ENCODE data around the gene MGAT3.

The MGAT3 gene

GRCh38 chr22:39462443-39463221, 5.8 kb downstream of the MGAT3 start:
- Histone ChIP-seq H3K4me2 (ENCODE audit: low read depth, low read length) (no peak overlapping the region), H3K4me1 (ENCODE audit: low read length) (peaks cover 24% of the 10 kb centered on the region)

GRCh38 chr22:39463277-39463676, 6.5 kb downstream of the MGAT3 start:
- Histone ChIP-seq H3K4me1 (ENCODE audit: low read length) (peaks cover 30% of the 10 kb centered on the region), H3K4me3 (ENCODE audit: low read length) (no peak overlapping the region), H3K9ac (ENCODE audit: low read length) (no peak overlapping the region), H3K4me2 (ENCODE audit: low read depth, low read length) (no peak overlapping the region), H3K27me3 (replicated peaks; ENCODE audit: insufficient read depth, low read length) (no peaks in the 10 kb centered on the region), H3K9me3 (replicated peaks; ENCODE audit: insufficient read depth, low read length) (no peaks in the 10 kb centered on the region), H3K9me2 (replicated peaks; ENCODE audit: insufficient read depth, low read length) (no peaks in the 10 kb centered on the region), H3K27ac (ENCODE audit: low read length) (no peak overlapping the region), H4K20me1 (ENCODE audit: insufficient read depth, low read length) (no peaks in the 10 kb centered on the region), H3K79me2 (ENCODE audit: low read length) (peaks cover 84% of the 10 kb centered on the region), H3K36me3 (replicated peaks; ENCODE audit: insufficient read depth, low read length) (no peaks in the 10 kb centered on the region), H2AFZ (ENCODE audit: low read length) (no peak overlapping the region), H3F3A (ENCODE audit: insufficient read depth, low read length) (peaks cover 34% of the 10 kb centered on the region)
- TF ChIP-seq EZH2phosphoT487 (IDR thresholded peaks at IDR 0.05; ENCODE audit: low read length) = no peak
- TF ChIP-seq EZH2 (optimal IDR thresholded peaks at IDR 0.05; ENCODE audit: low read depth, low read length) = no peak
- TF ChIP-seq CTCF (IDR thresholded peaks at IDR 0.05; ENCODE audit: low read length) = no peak
- DNase-seq = no peak

More at GRCh38 chr22:39462443-39463221, 5.8 kb downstream of the MGAT3 start:
- Histone ChIP-seq H4K20me1 (ENCODE audit: insufficient read depth, low read length) (no peaks in the 10 kb centered on the region), H3K79me2 (ENCODE audit: low read length) (peaks cover 82% of the 10 kb centered on the region), H3K9me3 (replicated peaks; ENCODE audit: insufficient read depth, low read length) (no peaks in the 10 kb centered on the region), H3K27ac (ENCODE audit: low read length) (no peak overlapping the region), H2AFZ (ENCODE audit: low read length) (no peak overlapping the region), H3K27me3 (replicated peaks; ENCODE audit: insufficient read depth, low read length) (no peaks in the 10 kb centered on the region), H3K4me3 (ENCODE audit: low read length) (no peak overlapping the region), H3F3A (ENCODE audit: insufficient read depth, low read length) (peaks cover 28% of the 10 kb centered on the region), H3K9me2 (replicated peaks; ENCODE audit: insufficient read depth, low read length) (no peaks in the 10 kb centered on the region), H3K36me3 (replicated peaks; ENCODE audit: insufficient read depth, low read length) (no peaks in the 10 kb centered on the region), H3K9ac (ENCODE audit: low read length) (no peak overlapping the region)
- DNase-seq = no peak
- TF ChIP-seq EZH2 (optimal IDR thresholded peaks at IDR 0.05; ENCODE audit: low read depth, low read length) = no peak
- TF ChIP-seq CTCF (IDR thresholded peaks at IDR 0.05; ENCODE audit: low read length) = no peak
- no peak for TF ChIP-seq EZH2phosphoT487 (IDR thresholded peaks at IDR 0.05; ENCODE audit: low read length)

- Histone ChIP-seq H3K4me1 (ENCODE audit: low read length) (peaks cover 35% of the 10 kb centered on the region), H2AFZ (ENCODE audit: low read length) (no peak overlapping the region), H3K79me2 (ENCODE audit: low read length) (peaks cover 84% of the 10 kb centered on the region), H3K4me2 (ENCODE audit: low read depth, low read length) (0 out of 2 replicates have a peak overlapping the region, but pooled peaks have one; percentile 5), H3K36me3 (replicated peaks; ENCODE audit: insufficient read depth, low read length) (no peaks in the 10 kb centered on the region), H3F3A (ENCODE audit: insufficient read depth, low read length) (peaks cover 35% of the 10 kb centered on the region), H3K27ac (ENCODE audit: low read length) (peak overlapping the region; percentile 22; the same call in 1 of the 2 replicates), H4K20me1 (ENCODE audit: insufficient read depth, low read length) (no peaks in the 10 kb centered on the region), H3K9ac (ENCODE audit: low read length) (no peak overlapping the region), H3K9me3 (replicated peaks; ENCODE audit: insufficient read depth, low read length) (no peaks in the 10 kb centered on the region), H3K27me3 (replicated peaks; ENCODE audit: insufficient read depth, low read length) (no peaks in the 10 kb centered on the region), H3K9me2 (replicated peaks; ENCODE audit: insufficient read depth, low read length) (no peaks in the 10 kb centered on the region), H3K4me3 (ENCODE audit: low read length) (no peak overlapping the region)
- DNase-seq = no peak
- TF ChIP-seq CTCF (IDR thresholded peaks at IDR 0.05; ENCODE audit: low read length) (no peak), EZH2phosphoT487 (IDR thresholded peaks at IDR 0.05; ENCODE audit: low read length) (no peak), EZH2 (optimal IDR thresholded peaks at IDR 0.05; ENCODE audit: low read depth, low read length) (no peak)
Observed at GRCh38 chr22:39463931-39464390, 7.1 kb downstream of the MGAT3 start.

All from MM.1S (cell line).